HepG2 (cell line): Measurements from ENCODE around the gene CCM2L. TPM values are rescaled to one million over a fixed set of nuclear protein-coding genes. Genes with fewer than 3 reads are reported as not detected.
A peak's percentile ranks its signal among the peaks of the same experiment; 100 is the strongest.

Source experiments
- ELF3 ChIP-seq: IDR thresholded peaks from 2 replicates; pipeline ENCODE4 v1.6.1; 2016; ENCODE audit warnings: missing genetic modification reagents, missing compliant biosample characterization
- LCORL ChIP-seq, 2 experiments: fragments of 450-650 bp in 1 of 2; sonication (generic) in 1 of 2; formaldehyde crosslinking in 1 of 2; IDR thresholded peaks; 2 replicates each; pipeline versions ENCODE4 v1.5.0 to v1.6.1; 2017 to 2020; ENCODE audit warnings: antibody characterized with exemption in 1 of 2, missing genetic modification reagents in 1 of 2
- NFE2 ChIP-seq: sonication (generic); formaldehyde crosslinking; IDR thresholded peaks from 2 replicates; pipeline ENCODE4 v1.4.0; 2020; ENCODE audit warnings: missing genetic modification reagents
- RCOR2 ChIP-seq: IDR thresholded peaks from 2 replicates; pipeline ENCODE4 v1.6.1; 2016; ENCODE audit warnings: missing biosample characterization, missing genetic modification reagents
- SMAD1 ChIP-seq: sonication (generic); formaldehyde crosslinking; IDR thresholded peaks from 2 replicates; pipeline ENCODE4 v1.4.0; 2020; ENCODE audit warnings: missing genetic modification reagents, low read depth, mild to moderate bottlenecking, borderline replicate concordance
- SMAD9 ChIP-seq: sonication (generic); formaldehyde crosslinking; IDR thresholded peaks from 2 replicates; pipeline ENCODE4 v1.5.1; 2020; ENCODE audit warnings: mild to moderate bottlenecking, missing genetic modification reagents
- ZFYVE20 ChIP-seq: sonication (generic); formaldehyde crosslinking; IDR thresholded peaks from 2 replicates; pipeline ENCODE4 v1.8.0; 2023; ENCODE audit warnings: low read depth, mild to moderate bottlenecking, moderate library complexity, missing genetic modification reagents, borderline replicate concordance
- ZNF121 ChIP-seq: sonication (generic); formaldehyde crosslinking; IDR thresholded peaks from 2 replicates; pipeline ENCODE4 v1.5.0; 2020; ENCODE audit warnings: mild to moderate bottlenecking, missing genetic modification reagents
- ZNF264 ChIP-seq: sonication (generic); formaldehyde crosslinking; IDR thresholded peaks from 2 replicates; pipeline ENCODE4 v1.4.0; 2020; ENCODE audit warnings: missing genetic modification reagents
- ZNF292 ChIP-seq: sonication (generic); formaldehyde crosslinking; IDR thresholded peaks from 2 replicates; pipeline ENCODE4 v1.8.1; 2022; ENCODE audit warnings: mild to moderate bottlenecking, low read depth, missing genetic modification reagents, borderline replicate concordance
- ZNF468 ChIP-seq: sonication (generic); formaldehyde crosslinking; IDR thresholded peaks from 2 replicates; pipeline ENCODE4 v1.8.0; 2022; ENCODE audit warnings: mild to moderate bottlenecking, moderate library complexity, missing genetic modification reagents
- ZNF781 ChIP-seq: sonication (generic); formaldehyde crosslinking; IDR thresholded peaks from 2 replicates; pipeline ENCODE4 v1.5.1; 2020; ENCODE audit warnings: borderline replicate concordance, mild to moderate bottlenecking, missing genetic modification reagents; ENCODE audit errors: not compliant biosample characterization
- ZSCAN25 ChIP-seq: sonication (generic); formaldehyde crosslinking; IDR thresholded peaks from 2 replicates; pipeline ENCODE4 v1.8.0; 2022; ENCODE audit warnings: mild to moderate bottlenecking, missing genetic modification reagents
- ZSCAN9 ChIP-seq: IDR thresholded peaks from 2 replicates; pipeline ENCODE4 v1.6.1; 2016; ENCODE audit warnings: borderline replicate concordance
- polyA plus RNA-seq, 8 experiments: library from polyadenylated mRNA; depleted of rRNA in 3 of 8; stranded (reverse) in 7 of 8; unstranded in 1 of 8; fragments of >200 nt; fragmentation: Illumina TruSeq in 4 of 8; extraction: Trizol in 4 of 8; gene quantifications; 2 replicates each; pipeline versions ENCODE4 v1.2.1 to v1.2.3, GENCODE V29; 2011 to 2016; ENCODE audit warnings: low read depth in 4 of 8, missing spikeins in 1 of 8, mixed read lengths in 1 of 8; ENCODE audit not compliant: insufficient read depth in 1 of 8
- total RNA-seq, 5 experiments: library from RNA; depleted of rRNA; stranded (reverse); fragments of >200 nt; fragmentation: Illumina TruSeq; extraction: Trizol; gene quantifications; 2 replicates each; pipeline ENCODE4 v1.2.3, GENCODE V29; 2016; ENCODE audit warnings: low read depth in 1 of 5
- TF ChIP-seq, protein P1 (sequence below): sonication (generic); formaldehyde crosslinking; IDR thresholded peaks from 2 replicates; pipeline ENCODE4 v1.4.0; 2020; ENCODE audit warnings: mild to moderate bottlenecking, missing genetic modification reagents, borderline replicate concordance
- TF ChIP-seq, protein P2 (sequence below): sonication (generic); formaldehyde crosslinking; IDR thresholded peaks from 2 replicates; pipeline ENCODE4 v1.4.0; 2020; ENCODE audit warnings: missing genetic modification reagents, mild to moderate bottlenecking, borderline replicate concordance
- TF ChIP-seq, protein P3 (sequence below): sonication (generic); formaldehyde crosslinking; IDR thresholded peaks from 2 replicates; pipeline ENCODE4 v1.5.1; 2020; ENCODE audit warnings: mild to moderate bottlenecking, missing genetic modification reagents

The CCM2L gene
- total and polyA plus RNA-seq, 2 of the 13 experiments (the other 11 are each of a cell fraction or from before 2014, with no cell fraction given), result 0.15 TPM; not detected in 1

DNA sequence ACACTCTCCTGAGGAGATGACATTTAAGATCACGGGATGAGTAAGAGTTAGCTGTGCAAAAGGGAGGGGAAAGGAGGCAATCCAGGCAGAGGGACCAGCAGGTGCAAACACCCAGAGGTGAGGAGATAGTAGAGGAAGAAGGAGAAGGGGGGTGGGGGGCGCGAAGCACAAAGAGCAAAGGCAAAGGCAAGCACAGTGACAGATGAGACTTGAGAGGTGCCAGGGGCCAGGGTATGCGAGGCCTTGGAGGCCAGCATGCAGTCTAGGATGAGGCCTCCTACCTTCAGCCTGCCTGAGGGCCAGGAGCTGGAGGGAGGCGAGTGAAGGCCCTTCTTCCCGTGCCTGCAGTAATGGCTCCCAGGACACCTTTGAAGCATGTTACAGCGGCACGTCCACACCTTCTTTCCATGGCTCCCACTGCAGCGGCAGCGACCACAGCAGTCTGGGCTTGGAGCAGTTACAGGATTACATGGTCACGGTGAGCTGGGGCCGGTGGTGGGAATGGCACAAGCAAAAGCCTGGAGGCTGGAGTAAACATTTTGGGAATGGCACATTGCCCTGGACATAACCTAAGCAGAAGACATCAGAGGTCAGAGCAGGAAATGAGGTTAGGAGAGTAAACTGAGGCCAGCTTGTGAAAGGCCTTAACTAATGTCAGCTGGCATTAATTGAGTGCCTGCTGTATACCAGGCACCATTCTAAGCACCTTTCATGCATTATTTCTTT is 18.6 kb downstream of the CCM2L start (continued):
- TF ChIP-seq ZFYVE20 (CRISPR knock-in tag) (no peak), ZNF781 (CRISPR knock-in tag) (peak; percentile 52), SMAD1 (peak; percentile 86; the same call in 1 of the 2 replicates), LCORL (IDR thresholded peaks at IDR 0.05) (no peak), LCORL (CRISPR knock-in tag; IDR thresholded peaks at IDR 0.05) (peak; percentile 33; the same call in 1 of the 2 replicates), ZNF468 (CRISPR knock-in tag) (0 out of 2 replicates have a peak, but pooled peaks have one; percentile 52), NFE2 (CRISPR knock-in tag) (no peak), ZNF121 (CRISPR knock-in tag) (peak; percentile 72; the same call in 1 of the 2 replicates), ZNF292 (CRISPR knock-in tag) (peak; percentile 99), ZNF264 (no peak), ZSCAN25 (0 out of 2 replicates have a peak, but pooled peaks have one; percentile 30), ELF3 (CRISPR knock-in tag) (peak; percentile 67; the same call in 1 of the 2 replicates), RCOR2 (peak; percentile 62; the same call in 1 of the 2 replicates), ZSCAN9 (CRISPR knock-in tag) (0 out of 2 replicates have a peak, but pooled peaks have one; percentile 62), SMAD9 (CRISPR knock-in tag) (no peak)
- TF ChIP-seq, protein P1, sequence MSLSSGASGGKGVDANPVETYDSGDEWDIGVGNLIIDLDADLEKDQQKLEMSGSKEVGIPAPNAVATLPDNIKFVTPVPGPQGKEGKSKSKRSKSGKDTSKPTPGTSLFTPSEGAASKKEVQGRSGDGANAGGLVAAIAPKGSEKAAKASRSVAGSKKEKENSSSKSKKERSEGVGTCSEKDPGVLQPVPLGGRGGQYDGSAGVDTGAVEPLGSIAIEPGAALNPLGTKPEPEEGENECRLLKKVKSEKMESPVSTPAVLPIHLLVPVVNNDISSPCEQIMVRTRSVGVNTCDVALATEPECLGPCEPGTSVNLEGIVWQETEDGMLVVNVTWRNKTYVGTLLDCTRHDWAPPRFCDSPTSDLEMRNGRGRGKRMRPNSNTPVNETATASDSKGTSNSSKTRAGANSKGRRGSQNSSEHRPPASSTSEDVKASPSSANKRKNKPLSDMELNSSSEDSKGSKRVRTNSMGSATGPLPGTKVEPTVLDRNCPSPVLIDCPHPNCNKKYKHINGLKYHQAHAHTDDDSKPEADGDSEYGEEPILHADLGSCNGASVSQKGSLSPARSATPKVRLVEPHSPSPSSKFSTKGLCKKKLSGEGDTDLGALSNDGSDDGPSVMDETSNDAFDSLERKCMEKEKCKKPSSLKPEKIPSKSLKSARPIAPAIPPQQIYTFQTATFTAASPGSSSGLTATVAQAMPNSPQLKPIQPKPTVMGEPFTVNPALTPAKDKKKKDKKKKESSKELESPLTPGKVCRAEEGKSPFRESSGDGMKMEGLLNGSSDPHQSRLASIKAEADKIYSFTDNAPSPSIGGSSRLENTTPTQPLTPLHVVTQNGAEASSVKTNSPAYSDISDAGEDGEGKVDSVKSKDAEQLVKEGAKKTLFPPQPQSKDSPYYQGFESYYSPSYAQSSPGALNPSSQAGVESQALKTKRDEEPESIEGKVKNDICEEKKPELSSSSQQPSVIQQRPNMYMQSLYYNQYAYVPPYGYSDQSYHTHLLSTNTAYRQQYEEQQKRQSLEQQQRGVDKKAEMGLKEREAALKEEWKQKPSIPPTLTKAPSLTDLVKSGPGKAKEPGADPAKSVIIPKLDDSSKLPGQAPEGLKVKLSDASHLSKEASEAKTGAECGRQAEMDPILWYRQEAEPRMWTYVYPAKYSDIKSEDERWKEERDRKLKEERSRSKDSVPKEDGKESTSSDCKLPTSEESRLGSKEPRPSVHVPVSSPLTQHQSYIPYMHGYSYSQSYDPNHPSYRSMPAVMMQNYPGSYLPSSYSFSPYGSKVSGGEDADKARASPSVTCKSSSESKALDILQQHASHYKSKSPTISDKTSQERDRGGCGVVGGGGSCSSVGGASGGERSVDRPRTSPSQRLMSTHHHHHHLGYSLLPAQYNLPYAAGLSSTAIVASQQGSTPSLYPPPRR (CRISPR knock-in tag), result peak; percentile 54; the same call in 1 of the 2 replicates
- TF ChIP-seq, protein P2, sequence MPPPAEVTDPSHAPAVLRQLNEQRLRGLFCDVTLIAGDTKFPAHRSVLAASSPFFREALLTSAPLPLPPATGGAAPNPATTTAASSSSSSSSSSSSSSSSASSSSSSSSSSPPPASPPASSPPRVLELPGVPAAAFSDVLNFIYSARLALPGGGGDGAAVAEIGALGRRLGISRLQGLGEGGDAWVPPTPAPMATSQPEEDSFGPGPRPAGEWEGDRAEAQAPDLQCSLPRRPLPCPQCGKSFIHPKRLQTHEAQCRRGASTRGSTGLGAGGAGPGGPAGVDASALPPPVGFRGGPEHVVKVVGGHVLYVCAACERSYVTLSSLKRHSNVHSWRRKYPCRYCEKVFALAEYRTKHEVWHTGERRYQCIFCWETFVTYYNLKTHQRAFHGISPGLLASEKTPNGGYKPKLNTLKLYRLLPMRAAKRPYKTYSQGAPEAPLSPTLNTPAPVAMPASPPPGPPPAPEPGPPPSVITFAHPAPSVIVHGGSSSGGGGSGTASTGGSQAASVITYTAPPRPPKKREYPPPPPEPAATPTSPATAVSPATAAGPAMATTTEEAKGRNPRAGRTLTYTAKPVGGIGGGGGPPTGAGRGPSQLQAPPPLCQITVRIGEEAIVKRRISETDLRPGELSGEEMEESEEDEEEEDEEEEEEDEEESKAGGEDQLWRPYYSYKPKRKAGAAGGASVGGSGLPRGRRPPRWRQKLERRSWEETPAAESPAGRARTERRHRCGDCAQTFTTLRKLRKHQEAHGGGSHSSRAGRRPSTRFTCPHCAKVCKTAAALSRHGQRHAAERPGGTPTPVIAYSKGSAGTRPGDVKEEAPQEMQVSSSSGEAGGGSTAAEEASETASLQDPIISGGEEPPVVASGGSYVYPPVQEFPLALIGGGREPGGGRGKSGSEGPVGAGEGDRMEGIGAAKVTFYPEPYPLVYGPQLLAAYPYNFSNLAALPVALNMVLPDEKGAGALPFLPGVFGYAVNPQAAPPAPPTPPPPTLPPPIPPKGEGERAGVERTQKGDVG, result peak; percentile 65; the same call in 1 of the 2 replicates
- TF ChIP-seq, protein P3, sequence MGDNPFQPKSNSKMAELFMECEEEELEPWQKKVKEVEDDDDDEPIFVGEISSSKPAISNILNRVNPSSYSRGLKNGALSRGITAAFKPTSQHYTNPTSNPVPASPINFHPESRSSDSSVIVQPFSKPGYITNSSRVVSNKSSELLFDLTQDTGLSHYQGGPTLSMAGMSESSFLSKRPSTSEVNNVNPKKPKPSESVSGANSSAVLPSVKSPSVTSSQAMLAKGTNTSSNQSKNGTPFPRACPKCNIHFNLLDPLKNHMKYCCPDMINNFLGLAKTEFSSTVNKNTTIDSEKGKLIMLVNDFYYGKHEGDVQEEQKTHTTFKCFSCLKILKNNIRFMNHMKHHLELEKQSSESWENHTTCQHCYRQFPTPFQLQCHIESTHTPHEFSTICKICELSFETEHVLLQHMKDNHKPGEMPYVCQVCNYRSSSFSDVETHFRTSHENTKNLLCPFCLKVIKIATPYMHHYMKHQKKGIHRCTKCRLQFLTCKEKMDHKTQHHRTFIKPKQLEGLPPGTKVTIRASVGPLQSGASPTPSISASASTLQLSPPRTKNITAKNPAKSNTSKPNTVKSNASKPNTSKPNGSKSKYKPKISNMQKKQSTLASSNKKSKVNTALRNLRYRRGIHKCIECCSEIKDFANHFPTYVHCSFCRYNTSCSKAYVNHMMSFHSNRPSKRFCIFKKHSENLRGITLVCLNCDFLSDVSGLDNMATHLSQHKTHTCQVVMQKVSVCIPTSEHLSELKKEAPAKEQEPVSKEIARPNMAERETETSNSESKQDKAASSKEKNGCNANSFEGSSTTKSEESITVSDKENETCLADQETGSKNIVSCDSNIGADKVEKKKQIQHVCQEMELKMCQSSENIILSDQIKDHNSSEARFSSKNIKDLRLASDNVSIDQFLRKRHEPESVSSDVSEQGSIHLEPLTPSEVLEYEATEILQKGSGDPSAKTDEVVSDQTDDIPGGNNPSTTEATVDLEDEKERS, result peak; percentile 79; the same call in 1 of the 2 replicates
